Thoracic aorta (tissue), 2 donors: ENCODE results near the gene FGF10. TPM values are rescaled to one million over a fixed set of nuclear protein-coding genes. Genes with fewer than 3 reads are reported as not detected.

ENCODE experiments used
- ATAC-seq: fragments of 150-250 bp; one replicate; pipeline ENCODE4 v1.8.0; 2017; ENCODE audit warnings: low read depth; ENCODE audit not compliant: insufficient number of reproducible peaks, low FRiP score
- DNase-seq: peaks from one replicate; pipeline ENCODE4 v3.0.0-alpha.2; 2020; ENCODE audit warnings: low spot score
- H3K27ac ChIP-seq, 2 donors: fragments of 200-600 bp; sonication (generic); 1 replicate in 1 of 2; 2 replicates in 1 of 2; pipeline ENCODE4 v1.5.1; 2016; ENCODE audit warnings: mild to moderate bottlenecking in 2 of 2, moderate library complexity in 2 of 2
- H3K27me3 ChIP-seq: fragments of 200-600 bp; sonication (generic); replicated peaks from 2 replicates; pipeline ENCODE4 v1.6.0; 2016; ENCODE audit warnings: mild to moderate bottlenecking; ENCODE audit not compliant: insufficient read depth
- H3K36me3 ChIP-seq: fragments of 200-600 bp; sonication (generic); one replicate; pipeline ENCODE4 v1.5.1; 2016
- H3K4me1 ChIP-seq, 2 donors: fragments of 200-600 bp; sonication (generic); 1 replicate in 1 of 2; 2 replicates in 1 of 2; pipeline versions ENCODE4 v1.5.1 to v1.6.0; 2016; ENCODE audit warnings: low read depth in 2 of 2, mild to moderate bottlenecking in 1 of 2; ENCODE audit not compliant: control insufficient read depth in 1 of 2
- H3K4me3 ChIP-seq: fragments of 200-600 bp; sonication (generic); 2 replicates; pipeline ENCODE4 v1.5.1; 2016; ENCODE audit warnings: mild to moderate bottlenecking
- H3K9me3 ChIP-seq: fragments of 200-600 bp; sonication (generic); 2 replicates; pipeline ENCODE4 v1.5.1; 2016
- CTCF ChIP-seq: fragments of 200-600 bp; sonication (generic); IDR thresholded peaks from one replicate; pipeline ENCODE4 v1.5.1; 2019; ENCODE audit warnings: antibody characterized with exemption
- total RNA-seq, 2 donors: library from RNA; depleted of rRNA; stranded (reverse); fragments of >200 nt; gene quantifications; one replicate each; pipeline versions ENCODE4 v1.1.0 to v1.2.3, GENCODE V29; 2016

Gene FGF10
- total RNA-seq, 2 donors from 2014 or later = 6.0 to 8.8 TPM

- TF ChIP-seq CTCF = no peak
- ATAC-seq (no peak), DNase-seq (no peak)
- no peak overlapping the region for H3K27ac ChIP-seq
- H3K27me3 ChIP-seq = no peaks in the 10 kb centered on the region
- no peak overlapping the region for H3K4me3 ChIP-seq
- no peaks in the 10 kb centered on the region for H3K4me1 ChIP-seq
- H3K36me3 ChIP-seq = no peaks in the 10 kb centered on the region
- no peaks in the 10 kb centered on the region for H3K9me3 ChIP-seq
These were observed 113.9 kb downstream of the FGF10 start for GRCh38 chr5:44275329-44275728.

GRCh38 chr5:44267909-44268308 is 121.3 kb downstream of the FGF10 start:
- TF ChIP-seq CTCF = no peak
- no peak for ATAC-seq
- Histone ChIP-seq H3K4me1 (no peaks in the 10 kb centered on the region), H3K36me3 (no peaks in the 10 kb centered on the region), H3K9me3 (no peaks in the 10 kb centered on the region), H3K27me3 (no peaks in the 10 kb centered on the region), H3K4me3 (no peak overlapping the region), H3K27ac (no peak overlapping the region)
- no peak for DNase-seq

DNA sequence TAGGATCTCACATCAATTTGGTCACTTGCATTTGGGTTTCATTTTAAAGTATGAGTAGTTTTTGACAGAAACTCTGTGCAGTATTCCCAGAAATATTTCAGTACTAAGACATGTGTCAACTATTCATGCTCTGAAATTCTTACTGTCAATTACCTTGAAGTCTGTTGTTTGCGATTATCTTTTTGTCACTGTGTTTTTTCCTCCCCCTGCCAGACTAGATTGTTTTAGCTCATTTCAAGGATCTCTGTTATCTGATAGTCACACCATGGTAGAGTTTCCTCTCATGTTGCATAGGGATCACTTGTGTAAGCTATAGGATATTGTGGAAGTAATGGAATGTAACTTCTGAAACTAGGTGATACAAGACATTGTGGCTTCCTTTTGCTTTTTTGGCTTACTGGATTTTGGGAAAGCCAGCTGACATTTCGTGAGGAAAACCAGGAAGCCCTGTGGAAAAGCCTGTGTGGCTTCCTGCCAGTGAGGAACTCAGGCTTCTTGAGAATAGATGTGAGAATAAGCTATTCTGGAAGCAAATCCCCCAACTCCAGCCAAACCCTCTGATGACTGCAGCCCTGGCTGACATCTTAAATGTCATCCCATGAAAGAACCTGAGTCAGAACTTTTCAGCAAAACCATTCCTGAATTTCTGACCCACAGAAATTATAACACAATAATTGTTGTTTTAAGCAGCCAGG is 122.2 kb downstream of the FGF10 start:
- no peak for TF ChIP-seq CTCF
- Histone ChIP-seq H3K9me3 (no peaks in the 10 kb centered on the region), H3K4me3 (no peak overlapping the region), H3K27ac (no peak overlapping the region), H3K27me3 (no peaks in the 10 kb centered on the region), H3K4me1 (no peaks in the 10 kb centered on the region), H3K36me3 (no peaks in the 10 kb centered on the region)
- ATAC-seq = no peak
- no peak for DNase-seq

DNA sequence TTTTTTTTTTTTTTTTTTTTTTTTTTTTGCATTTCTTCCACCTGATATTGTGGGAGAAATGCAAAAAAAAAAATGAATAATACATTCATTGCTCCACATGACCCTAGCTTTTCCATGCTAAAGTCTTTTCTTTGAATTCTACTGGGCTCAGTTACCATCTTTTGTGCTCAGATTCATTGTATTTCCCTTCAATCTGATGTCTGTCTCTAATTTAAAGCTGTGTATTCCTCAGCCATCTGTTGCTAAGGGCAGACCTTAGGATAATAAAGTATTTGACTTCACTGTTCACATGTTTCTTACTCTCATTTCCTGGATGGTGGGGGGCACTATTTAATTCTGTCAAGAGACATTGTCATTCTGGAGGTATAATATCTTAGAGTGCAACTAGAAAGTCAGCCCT is 123.5 kb downstream of the FGF10 start:
- Histone ChIP-seq H3K9me3 (no peaks in the 10 kb centered on the region), H3K4me1 (no peaks in the 10 kb centered on the region), H3K36me3 (no peaks in the 10 kb centered on the region), H3K27ac (no peak overlapping the region), H3K27me3 (no peaks in the 10 kb centered on the region), H3K4me3 (no peak overlapping the region)
- ATAC-seq (no peak), DNase-seq (no peak)
- no peak for TF ChIP-seq CTCF

DNA sequence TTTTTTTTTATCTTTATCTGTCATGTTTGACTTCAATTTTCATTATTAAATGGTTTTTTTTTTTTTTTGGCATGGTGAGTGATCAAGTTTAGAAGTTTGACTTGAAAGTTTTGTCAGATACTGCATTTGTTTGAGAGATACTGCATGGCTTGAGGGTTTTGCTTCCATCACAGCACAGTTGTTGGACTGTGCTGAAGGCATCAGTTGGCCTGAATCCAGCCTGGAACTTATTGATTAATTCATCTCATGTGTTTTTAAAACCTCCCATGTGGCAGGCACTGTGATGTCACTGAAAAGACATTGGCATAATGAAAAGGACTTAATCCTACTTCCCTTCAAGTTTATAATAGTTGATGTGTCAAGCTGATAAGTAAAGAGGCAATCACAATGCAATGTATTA is 128.4 kb downstream of the FGF10 start:
- Histone ChIP-seq H3K4me3 (no peak overlapping the region), H3K36me3 (no peaks in the 10 kb centered on the region), H3K27me3 (no peaks in the 10 kb centered on the region), H3K27ac (no peak overlapping the region), H3K9me3 (no peaks in the 10 kb centered on the region), H3K4me1 (no peaks in the 10 kb centered on the region)
- DNase-seq (no peak), ATAC-seq (no peak)
- no peak for TF ChIP-seq CTCF
